GM23338 (cell line): ENCODE measurements around the gene EMP2.

Source experiments
- CREB1 ChIP-seq: fragments of 250-450 bp; sonication (Bioruptor Pico); IDR thresholded peaks from 2 replicates; pipeline ENCODE4 v1.5.0; 2020; ENCODE audit warnings: low read depth, mild to moderate bottlenecking, moderate library complexity
- CTCF ChIP-seq, 2 experiments: fragments of 200-600 bp in 1 of 2; sonication (generic) in 1 of 2; conservative IDR thresholded peaks; 2 replicates each; pipeline versions ENCODE4 v1.5.1 to v1.6.1; 2016 to 2017; ENCODE audit warnings: antibody characterized with exemption in 2 of 2, low read depth in 2 of 2, mild to moderate bottlenecking in 2 of 2, moderate library complexity in 1 of 2
- ETS1 ChIP-seq: IDR thresholded peaks from 2 replicates; pipeline ENCODE4 v1.6.1; 2016; ENCODE audit warnings: antibody characterized with exemption
- EZH2 ChIP-seq: fragments of 200-600 bp; sonication (generic); IDR thresholded peaks from one replicate; pipeline ENCODE4 v1.8.0; 2017; ENCODE audit warnings: antibody characterized with exemption, mild to moderate bottlenecking, low read depth; ENCODE audit not compliant: unreplicated experiment
- EZH2phosphoT487 ChIP-seq: fragments of 200-600 bp; sonication (generic); IDR thresholded peaks from one replicate; pipeline ENCODE4 v1.8.1; 2018; ENCODE audit warnings: antibody characterized with exemption; ENCODE audit not compliant: unreplicated experiment
- POLR2AphosphoS5 ChIP-seq: IDR thresholded peaks from 2 replicates; pipeline ENCODE4 v1.6.1; 2016; ENCODE audit warnings: antibody characterized with exemption, low read depth
- REST ChIP-seq: IDR thresholded peaks from one replicate; pipeline ENCODE4 v1.6.1; 2018; ENCODE audit warnings: antibody characterized with exemption; ENCODE audit not compliant: unreplicated experiment
- ZNF114 ChIP-seq: fragments of 250-450 bp; sonication (Bioruptor Pico); IDR thresholded peaks from 2 replicates; pipeline ENCODE4 v1.5.0; 2020; ENCODE audit warnings: mild to moderate bottlenecking, moderate library complexity

GRCh38 chr16:10569621-10570020 lies 10.8 kb downstream of the EMP2 start:
- no peak for TF ChIP-seq ZNF114 (CRISPR knock-in tag)
- no peak for TF ChIP-seq EZH2phosphoT487
- no peak for TF ChIP-seq CTCF (conservative IDR thresholded peaks at IDR 0.05; ENCODE audit: low read depth in 2 of 2)
- TF ChIP-seq REST = no peak
- TF ChIP-seq CREB1 (CRISPR knock-in tag) = no peak
- no peak for TF ChIP-seq EZH2
- TF ChIP-seq POLR2AphosphoS5 = no peak
- TF ChIP-seq ETS1 = no peak
